Measurements from ENCODE around the gene ELK3.

The ELK3 gene

DNA sequence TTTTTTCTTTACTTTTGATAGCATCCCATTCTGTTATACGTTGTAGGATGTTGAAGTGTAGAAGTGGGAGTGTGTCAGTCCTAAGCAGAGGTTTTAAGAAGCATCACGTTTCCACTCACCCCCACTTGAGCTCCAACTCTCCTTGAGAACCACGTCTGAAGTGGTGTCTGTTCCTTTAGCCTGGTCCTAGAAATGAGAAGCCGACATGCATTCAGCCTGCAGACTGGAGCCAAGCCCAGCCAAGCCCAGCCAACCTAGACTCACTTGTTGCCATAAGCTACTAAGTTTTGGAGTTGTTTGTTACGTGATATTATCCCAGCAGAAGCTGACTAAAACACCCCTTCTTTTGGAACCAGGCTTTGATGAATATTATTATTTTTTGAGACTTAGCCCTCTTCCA, 4.4 kb upstream of the ELK3 start:
- no peak for DNase-seq (ENCODE audit: low spot score)

- no peak for DNase-seq (ENCODE audit: low spot score)
Measured at GRCh38 chr12:96190413-96191108, 3.6 kb upstream of the ELK3 start.

DNA sequence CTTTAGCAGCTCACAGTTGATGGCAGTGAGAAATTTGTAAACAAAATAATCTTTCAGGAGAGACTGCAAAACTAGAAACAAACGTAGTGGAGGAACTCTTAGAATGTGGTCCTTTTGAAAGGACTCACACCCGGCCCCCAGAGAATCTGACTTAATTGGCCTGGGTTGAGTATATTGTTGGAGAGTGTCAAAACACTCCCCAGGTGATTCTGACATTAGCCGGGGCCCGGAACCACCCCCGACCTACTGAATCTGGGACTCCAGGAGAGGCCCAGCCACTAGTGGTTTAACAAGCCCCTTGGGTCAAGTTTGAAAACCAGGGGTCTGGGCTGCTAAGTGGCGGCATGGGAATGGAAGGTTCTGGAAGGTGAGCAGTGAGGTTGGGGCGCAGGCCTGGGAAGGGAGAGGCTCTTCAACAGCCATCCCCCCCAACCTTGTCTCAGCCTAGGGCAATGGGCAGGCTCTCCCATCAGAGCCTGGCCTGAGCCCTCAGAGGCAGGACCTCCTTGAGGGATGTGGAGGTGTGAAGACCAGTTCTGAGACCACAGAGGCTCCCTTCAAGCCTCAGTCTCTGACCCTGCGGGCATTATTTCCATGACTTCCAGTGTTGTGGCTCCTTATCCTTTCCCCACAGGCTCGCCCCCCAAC, 1.1 kb upstream of the ELK3 start:
- no peak for DNase-seq (ENCODE audit: low spot score)

DNA sequence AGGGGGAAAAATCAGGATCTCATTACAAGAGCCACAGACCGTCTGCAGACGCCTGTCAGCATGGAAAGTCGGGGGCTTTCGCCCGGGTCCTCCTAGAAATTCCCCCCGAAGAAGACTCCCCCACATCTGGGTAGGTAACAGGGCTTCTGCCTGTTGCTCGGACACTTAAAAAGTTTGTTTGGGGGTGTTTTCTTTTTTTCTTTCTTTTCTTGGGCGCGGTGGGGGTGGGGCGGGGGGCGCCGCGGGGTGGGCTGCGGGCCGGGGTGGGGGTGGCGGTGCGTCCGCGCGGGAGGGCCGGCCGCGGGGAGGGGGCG, 358 bp downstream of the ELK3 start:
- no peak for DNase-seq (ENCODE audit: low spot score)

- no peak for DNase-seq (ENCODE audit: low spot score)
Measured at GRCh38 chr12:96194971-96195844, 1.0 kb downstream of the ELK3 start.

DNA sequence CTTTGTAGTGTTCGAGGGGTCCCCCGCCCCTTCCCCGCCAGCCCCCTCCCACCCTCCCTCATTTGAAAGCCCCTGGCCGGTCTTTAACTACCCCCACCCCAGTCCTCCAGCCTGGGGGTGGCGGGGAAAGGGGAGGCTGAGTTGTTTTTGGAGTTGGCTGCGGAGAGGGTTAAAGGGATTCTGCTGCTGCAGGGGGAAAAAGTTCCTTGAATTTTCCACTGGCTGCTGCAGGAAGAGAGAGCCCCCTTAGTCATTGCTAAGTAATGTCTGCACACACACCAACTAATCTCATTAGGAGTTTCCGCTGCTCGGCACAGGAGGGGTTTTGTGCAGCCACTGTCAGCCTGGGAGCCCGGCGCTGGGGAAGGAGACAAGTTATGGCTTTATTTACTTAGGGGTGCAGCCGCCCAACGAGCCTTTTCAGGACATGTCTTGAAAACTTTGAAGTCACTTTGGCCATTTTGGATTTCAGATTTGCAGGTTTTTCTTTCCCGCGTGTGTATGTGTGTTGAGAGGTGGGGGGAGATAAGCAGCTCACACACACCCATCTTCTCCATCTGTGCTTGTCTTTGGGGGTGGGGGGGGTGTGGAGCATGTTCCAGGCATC, 1.8 kb downstream of the ELK3 start:
- DNase-seq (ENCODE audit: low spot score) = no peak

GRCh38 chr12:96196781-96197180, 2.6 kb downstream of the ELK3 start:
- no peak for DNase-seq (ENCODE audit: low spot score)

GRCh38 chr12:96197503-96198272, 3.5 kb downstream of the ELK3 start:
- DNase-seq (ENCODE audit: low spot score) = no peak

- no peak for DNase-seq (ENCODE audit: low spot score)
Measured at GRCh38 chr12:96198965-96199364, 4.8 kb downstream of the ELK3 start.

GRCh38 chr12:96199464-96199863, 5.3 kb downstream of the ELK3 start:
- DNase-seq (ENCODE audit: low spot score) = no peak

DNA sequence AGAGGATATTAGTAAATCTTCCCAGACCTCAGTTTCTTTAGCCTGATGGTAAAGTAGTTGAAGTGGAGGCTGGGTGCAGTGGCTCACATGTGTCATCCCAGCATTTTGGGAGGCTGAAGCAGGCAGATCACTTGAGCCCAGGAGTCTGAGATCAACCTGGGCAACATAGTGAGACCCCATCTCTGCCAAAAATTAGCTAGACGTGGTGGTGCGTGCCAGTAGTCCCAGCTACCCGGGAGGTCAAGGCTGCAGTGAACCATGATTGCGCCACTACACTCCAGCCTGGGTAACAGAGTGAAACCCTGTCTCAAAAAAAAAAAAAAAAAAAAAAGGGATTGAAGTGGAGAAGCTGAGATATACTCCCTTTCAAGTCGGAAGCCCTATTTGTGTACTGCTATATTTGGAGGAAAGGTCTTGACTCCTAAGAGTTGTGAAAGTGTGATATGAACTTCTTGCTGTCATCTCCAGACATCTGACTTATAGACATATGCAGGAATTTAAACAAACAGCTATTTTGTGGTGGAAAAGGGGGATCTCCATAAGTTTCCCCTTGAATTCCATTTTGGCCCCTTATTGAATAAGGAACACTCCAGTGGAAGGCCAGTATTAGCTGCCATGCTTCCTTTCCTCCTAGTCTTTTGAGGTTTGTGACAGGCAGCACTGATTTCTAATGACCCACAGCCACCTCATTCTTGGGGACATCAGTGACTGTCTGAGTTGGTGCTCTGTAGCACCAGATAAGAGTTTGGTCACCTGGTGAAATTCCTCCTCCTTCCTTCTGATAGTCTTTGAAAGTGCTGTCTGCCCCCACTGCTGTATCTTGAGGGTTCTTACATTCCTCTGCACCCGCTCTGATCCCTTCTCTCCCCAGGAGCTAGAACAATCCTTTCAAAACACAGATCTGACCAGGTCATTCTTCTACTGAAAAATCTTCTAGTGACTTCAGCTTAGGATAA, 7.4 kb downstream of the ELK3 start:
- DNase-seq (ENCODE audit: low spot score) = no peak

DNA sequence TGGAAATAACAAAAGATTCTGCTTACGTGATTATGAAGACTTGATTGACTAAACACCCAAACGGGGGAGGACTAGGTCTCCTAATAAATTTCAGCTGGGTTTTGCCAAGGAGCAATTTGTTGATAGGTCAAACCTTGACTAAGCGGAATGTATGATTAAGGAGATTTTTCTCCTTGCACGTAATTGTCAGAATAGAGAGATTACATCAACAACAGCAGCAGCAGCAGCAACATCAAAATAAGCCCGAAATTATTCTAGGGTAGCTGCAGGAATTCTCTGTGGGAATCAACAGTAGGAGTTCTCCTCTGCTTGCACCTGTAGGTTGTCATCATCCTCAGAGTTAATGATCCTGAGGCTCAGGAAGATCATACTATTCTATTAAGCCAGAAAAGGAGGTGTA, 10.2 kb downstream of the ELK3 start:
- no peak for DNase-seq (ENCODE audit: low spot score)

GRCh38 chr12:96205908-96206307, 11.7 kb downstream of the ELK3 start:
- DNase-seq (ENCODE audit: low spot score) = no peak

DNA sequence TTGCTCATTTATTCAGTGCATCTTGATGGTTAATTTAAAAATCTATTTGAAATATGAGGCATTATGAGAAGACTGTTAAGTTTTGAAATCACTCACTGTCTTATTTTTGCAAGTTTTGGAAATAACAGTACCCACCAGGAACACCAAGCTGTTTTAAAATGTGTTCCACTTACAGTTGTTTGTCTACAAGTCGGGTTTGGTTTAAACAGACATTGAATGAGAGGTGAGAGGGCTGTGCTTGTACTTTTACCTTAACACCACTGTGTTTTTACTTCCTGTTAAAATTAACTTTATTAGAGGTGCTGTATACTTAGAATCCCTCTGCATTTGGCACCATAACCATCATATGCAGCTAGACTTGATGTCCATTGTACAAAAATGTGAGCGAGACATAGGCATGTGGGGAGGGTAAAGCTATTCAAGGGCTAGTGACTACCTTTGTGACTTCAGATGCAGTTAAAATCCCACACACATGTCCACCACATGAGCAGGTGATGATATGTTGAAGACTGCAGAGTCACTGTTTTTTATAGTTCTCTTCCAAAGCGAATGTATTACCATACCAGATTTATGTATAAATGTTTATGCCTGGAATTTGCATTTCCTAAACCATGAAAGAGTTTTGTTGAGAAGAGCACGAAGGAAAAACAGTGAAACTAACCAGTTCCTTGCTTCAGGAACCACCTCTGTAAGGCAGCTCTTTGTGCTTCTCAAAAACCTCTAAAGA, 12.9 kb downstream of the ELK3 start:
- DNase-seq (ENCODE audit: low spot score) = no peak

GRCh38 chr12:96208346-96208745, 14.2 kb downstream of the ELK3 start:
- DNase-seq (ENCODE audit: low spot score) = no peak

DNA sequence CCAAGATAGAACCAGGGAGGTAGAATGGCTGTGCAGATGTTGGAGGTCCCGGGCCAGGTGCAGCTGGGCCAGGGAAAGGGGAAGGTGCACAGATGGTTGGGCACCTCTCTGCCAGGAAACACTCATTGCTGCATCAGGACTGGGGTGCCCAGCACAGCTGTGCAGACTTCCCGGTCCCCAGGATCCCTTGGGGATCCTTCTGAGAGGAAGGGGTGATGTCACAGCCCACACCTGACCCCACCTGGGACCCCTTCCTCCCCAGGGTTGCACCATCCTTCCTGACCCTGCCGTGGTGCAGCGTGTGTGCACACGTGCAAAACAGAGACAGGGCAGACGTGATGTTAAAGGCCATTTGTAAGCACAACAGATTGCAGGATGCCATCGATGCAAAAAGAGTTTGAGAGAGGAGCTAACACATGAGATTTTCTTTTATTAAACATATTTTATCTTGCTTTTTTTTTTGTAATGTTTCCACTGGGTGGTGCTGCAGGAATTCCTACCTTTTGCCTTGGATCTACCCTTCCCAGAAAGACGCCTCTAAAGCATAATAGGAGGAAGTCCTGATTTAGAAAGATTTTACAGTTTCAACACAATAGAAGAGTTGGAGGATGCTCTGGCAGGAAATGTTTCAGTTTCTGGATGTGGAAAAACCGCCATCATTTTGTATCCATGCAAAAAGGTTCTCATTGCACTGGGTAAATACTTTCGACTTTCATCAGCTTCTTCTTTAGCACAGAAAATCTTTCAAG, 14.8 kb downstream of the ELK3 start:
- no peak for DNase-seq (ENCODE audit: low spot score)

DNA sequence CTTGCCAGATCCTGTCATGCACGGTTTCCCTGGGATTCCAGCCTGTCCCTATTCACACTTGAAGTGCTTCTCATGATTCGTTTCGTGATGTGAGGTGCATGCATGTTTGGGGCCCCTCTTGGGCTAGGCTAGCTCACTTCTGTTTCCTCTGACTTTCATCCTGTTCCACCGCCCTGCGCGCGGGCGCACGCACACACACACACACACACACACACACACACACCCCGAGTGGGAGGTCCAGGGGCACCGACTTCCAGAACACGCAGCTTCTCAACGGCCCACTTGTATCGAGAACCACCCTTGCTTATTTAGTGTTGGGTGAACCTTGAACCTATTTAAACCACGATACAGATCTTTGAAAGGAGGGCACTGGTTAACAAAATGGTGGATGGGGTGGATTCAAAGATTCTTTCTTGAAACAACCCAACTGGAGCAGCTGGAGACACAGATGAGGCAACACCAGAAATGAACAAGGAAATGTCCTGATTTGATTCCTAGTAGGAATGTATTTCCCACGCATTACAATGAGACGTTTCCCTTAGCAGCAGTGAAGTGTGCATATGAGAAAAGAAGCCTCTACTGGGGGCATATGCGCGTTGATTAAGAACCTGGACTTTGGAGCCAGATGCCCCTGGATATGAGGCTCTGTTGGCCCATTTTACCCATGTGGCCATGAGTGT, 16.3 kb downstream of the ELK3 start:
- no peak for DNase-seq (ENCODE audit: low spot score)

DNA sequence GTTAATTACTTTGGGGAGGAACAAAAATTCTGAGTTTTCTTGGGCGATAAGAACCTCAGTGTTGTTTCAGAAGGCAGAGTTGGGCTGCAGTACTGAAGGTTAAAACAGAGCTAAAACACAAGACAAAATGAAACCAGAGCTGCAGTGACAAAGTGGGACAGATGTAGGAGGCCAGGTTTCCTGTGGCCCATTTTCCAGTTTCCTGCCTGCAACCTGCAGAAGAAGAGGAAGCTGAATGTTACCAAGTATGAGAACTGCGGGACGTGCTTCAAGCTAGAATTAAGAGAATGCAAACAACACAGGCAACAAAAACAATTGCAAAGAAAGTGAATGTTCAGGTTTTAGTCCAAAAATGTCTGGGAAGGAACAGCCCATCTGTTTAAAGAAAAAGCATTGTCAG, 17.8 kb downstream of the ELK3 start:
- DNase-seq (ENCODE audit: low spot score) = no peak
